OCI-LY3 (cell line): ENCODE data around the gene CMTM4.

Experiments used
- H2AFZ ChIP-seq: fragments of 200-600, 300-600 bp; shearing (Covaris generic); 2 replicates; pipeline ENCODE4 v1.6.0; 2014; ENCODE audit warnings: antibody characterized with exemption, low read depth, low read length
- H3K27ac ChIP-seq: fragments of 200-600, 300-600 bp; sonication (generic); 2 replicates; pipeline ENCODE4 v1.5.1; 2014; ENCODE audit warnings: mild to moderate bottlenecking, low read length, moderate library complexity, mixed read lengths
- H3K27me3 ChIP-seq: fragments of 200-600, 300-600 bp; sonication (generic); 2 replicates; pipeline ENCODE4 v1.6.1; 2014; ENCODE audit warnings: low read depth, low read length, mixed read lengths
- H3K36me3 ChIP-seq: fragments of 200-600, 300-600 bp; sonication (generic); replicated peaks from 2 replicates; pipeline ENCODE3; 2014; ENCODE audit warnings: low read depth, low read length, mixed read lengths
- H3K4me1 ChIP-seq: fragments of 300-600, 200-600 bp; sonication (generic); 2 replicates; pipeline ENCODE4 v1.6.1; 2014; ENCODE audit warnings: low read length, mixed read lengths
- H3K4me2 ChIP-seq: fragments of 200-600, 300-600 bp; sonication (generic); 2 replicates; pipeline ENCODE4 v1.6.1; 2014; ENCODE audit warnings: low read length, mixed read lengths
- H3K4me3 ChIP-seq: fragments of 300-600, 200-600 bp; sonication (generic); 2 replicates; pipeline ENCODE4 v1.5.1; 2014; ENCODE audit warnings: antibody characterized with exemption, mild to moderate bottlenecking, low read length, moderate library complexity
- H3K79me2 ChIP-seq: fragments of 300-600, 200-600 bp; shearing (Covaris generic); 2 replicates; pipeline ENCODE4 v1.6.1; 2014; ENCODE audit warnings: mild to moderate bottlenecking, low read length, mixed read lengths
- H3K9ac ChIP-seq: fragments of 300-600, 200-600 bp; shearing (Covaris generic); 2 replicates; pipeline ENCODE4 v1.6.0; 2014; ENCODE audit warnings: mild to moderate bottlenecking, low read length, moderate library complexity
- H3K9me3 ChIP-seq: fragments of 200-600, 300-600 bp; shearing (Covaris generic); 2 replicates; pipeline ENCODE4 v1.6.1; 2014; ENCODE audit warnings: low read length, mixed read lengths; ENCODE audit not compliant: insufficient read depth
- H4K20me1 ChIP-seq: fragments of 200-600, 300-600 bp; sonication (generic); 2 replicates; pipeline ENCODE4 v1.6.1; 2016; ENCODE audit warnings: low read length, mixed read lengths; ENCODE audit not compliant: insufficient read depth
- EZH2phosphoT487 ChIP-seq: fragments of 200-600 bp; shearing (Covaris generic); IDR thresholded peaks from 2 replicates; pipeline ENCODE4 v1.6.1; 2018; ENCODE audit warnings: antibody characterized with exemption, mixed run types, low read depth
- TF ChIP-seq, protein P1 (sequence below): fragments of 200-600, 300-600 bp; sonication (generic); IDR thresholded peaks from 2 replicates; pipeline ENCODE4 v1.5.1; 2014; ENCODE audit warnings: antibody characterized with exemption, low read length, low read depth

The CMTM4 gene

DNA sequence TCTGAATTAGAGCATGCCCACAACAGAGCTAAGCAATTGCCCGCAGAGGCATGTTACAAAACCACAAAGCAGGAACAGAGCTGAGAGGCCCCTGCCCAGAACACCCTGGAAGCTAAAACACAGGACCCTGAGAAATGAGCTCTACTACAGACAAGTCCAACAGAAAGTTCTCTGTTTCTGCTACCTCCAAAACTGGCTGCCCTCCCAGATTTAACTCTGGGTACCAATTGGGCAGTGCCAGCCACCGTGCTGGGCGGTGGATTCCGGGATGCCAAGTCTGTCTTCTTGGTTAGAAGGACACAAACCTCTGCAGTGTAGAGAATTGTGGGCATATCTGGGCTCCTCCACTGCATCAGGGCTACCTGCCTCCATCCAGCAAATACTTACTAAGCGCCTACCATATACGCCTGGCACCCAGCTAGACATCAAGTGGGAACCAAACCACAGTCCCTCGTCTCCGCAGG lies 1.0 kb downstream of the CMTM4 start:
- Histone ChIP-seq H3K79me2 (no peaks in the 10 kb centered on the region), H3K27me3 (peaks cover 13% of the 10 kb centered on the region), H3K9me3 (no peaks in the 10 kb centered on the region), H3K4me3 (peak overlapping the region; percentile 76), H3K4me2 (peak overlapping the region; percentile 83), H4K20me1 (no peaks in the 10 kb centered on the region), H2AFZ (no peak overlapping the region), H3K9ac (peak overlapping the region; percentile 44; the same call in 1 of the 2 replicates), H3K27ac (no peak overlapping the region), H3K4me1 (peaks cover 21% of the 10 kb centered on the region), H3K36me3 (no peaks in the 10 kb centered on the region)
- TF ChIP-seq EZH2phosphoT487 = no peak
- TF ChIP-seq, protein P1, sequence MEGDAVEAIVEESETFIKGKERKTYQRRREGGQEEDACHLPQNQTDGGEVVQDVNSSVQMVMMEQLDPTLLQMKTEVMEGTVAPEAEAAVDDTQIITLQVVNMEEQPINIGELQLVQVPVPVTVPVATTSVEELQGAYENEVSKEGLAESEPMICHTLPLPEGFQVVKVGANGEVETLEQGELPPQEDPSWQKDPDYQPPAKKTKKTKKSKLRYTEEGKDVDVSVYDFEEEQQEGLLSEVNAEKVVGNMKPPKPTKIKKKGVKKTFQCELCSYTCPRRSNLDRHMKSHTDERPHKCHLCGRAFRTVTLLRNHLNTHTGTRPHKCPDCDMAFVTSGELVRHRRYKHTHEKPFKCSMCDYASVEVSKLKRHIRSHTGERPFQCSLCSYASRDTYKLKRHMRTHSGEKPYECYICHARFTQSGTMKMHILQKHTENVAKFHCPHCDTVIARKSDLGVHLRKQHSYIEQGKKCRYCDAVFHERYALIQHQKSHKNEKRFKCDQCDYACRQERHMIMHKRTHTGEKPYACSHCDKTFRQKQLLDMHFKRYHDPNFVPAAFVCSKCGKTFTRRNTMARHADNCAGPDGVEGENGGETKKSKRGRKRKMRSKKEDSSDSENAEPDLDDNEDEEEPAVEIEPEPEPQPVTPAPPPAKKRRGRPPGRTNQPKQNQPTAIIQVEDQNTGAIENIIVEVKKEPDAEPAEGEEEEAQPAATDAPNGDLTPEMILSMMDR = no peak

DNA sequence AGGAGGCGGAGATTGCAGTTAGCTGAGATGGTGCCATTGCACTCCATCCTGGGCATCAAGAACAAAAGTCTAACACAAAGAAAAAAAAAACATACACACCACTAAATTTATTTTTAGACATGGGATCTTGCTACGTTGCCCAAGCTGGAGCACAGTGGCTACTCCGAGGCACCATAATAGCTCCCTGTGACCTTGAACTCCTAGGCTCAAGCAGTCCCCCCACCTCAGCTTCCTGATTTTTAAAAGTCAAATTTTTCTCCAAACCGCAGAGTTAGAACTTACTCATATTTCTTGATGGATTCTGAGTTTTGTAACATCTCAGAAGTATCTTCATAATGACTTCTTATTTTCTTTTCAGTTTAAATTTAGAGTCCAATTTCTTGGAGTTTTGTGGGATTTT lies 3.4 kb downstream of the CMTM4 start:
- H3K4me1 ChIP-seq = peaks cover 21% of the 10 kb centered on the region
- H3K9me3 ChIP-seq = no peaks in the 10 kb centered on the region
- no peaks in the 10 kb centered on the region for H3K79me2 ChIP-seq
- H4K20me1 ChIP-seq = no peaks in the 10 kb centered on the region
- H2AFZ ChIP-seq = no peak overlapping the region
- TF ChIP-seq, protein P1 = no peak
- no peak for TF ChIP-seq EZH2phosphoT487
- H3K36me3 ChIP-seq = no peaks in the 10 kb centered on the region
- no peak overlapping the region for H3K27ac ChIP-seq
- H3K9ac ChIP-seq = no peak overlapping the region
- no peak overlapping the region for H3K4me2 ChIP-seq
- H3K4me3 ChIP-seq = no peak overlapping the region
- peaks cover 16% of the 10 kb centered on the region; the same call in 1 of the 2 replicates for H3K27me3 ChIP-seq

DNA sequence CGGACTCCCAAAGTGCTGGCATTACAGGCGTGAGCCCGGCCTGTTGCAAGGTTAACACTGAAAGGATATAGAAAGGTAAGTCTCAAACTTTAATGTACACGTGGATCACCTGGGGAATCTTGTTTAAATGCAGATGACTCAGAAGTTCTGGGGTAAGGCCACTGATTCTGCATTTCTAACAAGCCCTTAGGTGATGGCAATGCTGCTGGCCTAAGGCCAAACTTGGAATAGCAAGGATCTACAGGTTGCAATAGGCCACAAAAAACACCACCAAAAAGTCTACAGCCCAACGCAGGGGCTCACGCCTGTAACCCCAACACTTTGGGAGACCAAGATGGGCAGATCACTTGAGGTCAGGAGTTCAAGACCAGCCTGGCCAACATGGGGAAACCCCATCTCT lies 4.2 kb downstream of the CMTM4 start:
- TF ChIP-seq EZH2phosphoT487 = no peak
- TF ChIP-seq, protein P1 = no peak
- Histone ChIP-seq H3K4me1 (peaks cover 20% of the 10 kb centered on the region), H3K79me2 (no peaks in the 10 kb centered on the region), H2AFZ (no peak overlapping the region), H3K36me3 (no peaks in the 10 kb centered on the region), H3K9ac (no peak overlapping the region), H3K4me3 (no peak overlapping the region), H3K27me3 (peaks cover 11% of the 10 kb centered on the region; the same call in 1 of the 2 replicates), H3K27ac (no peak overlapping the region), H4K20me1 (no peaks in the 10 kb centered on the region), H3K9me3 (no peaks in the 10 kb centered on the region), H3K4me2 (no peak overlapping the region)

DNA sequence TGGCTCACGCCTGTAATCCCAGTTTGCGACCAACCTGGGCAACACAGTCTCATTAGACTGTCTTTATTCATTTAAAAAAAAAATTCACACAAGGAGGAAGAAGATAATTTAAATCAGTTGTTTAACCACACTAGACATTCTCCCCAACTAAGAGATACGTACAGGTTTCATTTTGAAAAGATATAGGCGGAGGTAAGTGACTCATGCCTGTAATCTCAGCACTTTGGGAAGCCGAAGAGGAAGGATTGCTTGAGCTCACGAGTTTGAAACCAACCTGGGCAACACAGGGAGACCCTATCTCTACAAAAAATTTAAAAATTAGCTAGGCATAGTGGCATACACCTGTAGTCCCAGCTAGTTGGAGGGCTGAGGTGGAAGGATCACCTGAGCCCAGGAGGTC lies 5.3 kb downstream of the CMTM4 start:
- Histone ChIP-seq H3K36me3 (no peaks in the 10 kb centered on the region), H3K4me1 (peaks cover 19% of the 10 kb centered on the region), H3K79me2 (no peaks in the 10 kb centered on the region), H3K9me3 (no peaks in the 10 kb centered on the region), H3K4me2 (peak overlapping the region; percentile 41), H4K20me1 (no peaks in the 10 kb centered on the region), H3K4me3 (no peak overlapping the region), H2AFZ (no peak overlapping the region), H3K9ac (no peak overlapping the region), H3K27ac (no peak overlapping the region), H3K27me3 (peaks cover 11% of the 10 kb centered on the region; the same call in 1 of the 2 replicates)
- no peak for TF ChIP-seq EZH2phosphoT487
- TF ChIP-seq, protein P1 = no peak
